ENCODE results near the gene CANX. TPM values are rescaled to one million over a fixed set of nuclear protein-coding genes. Genes with fewer than 3 reads are reported as not detected.
A peak's percentile ranks its signal among the peaks of the same experiment; 100 is the strongest.
"Not testable (repeated sequence)": the region's sequence is repeated elsewhere in the genome, so short reads cannot be mapped to it uniquely, and the experiment has no call there.

Gene CANX, protein sequence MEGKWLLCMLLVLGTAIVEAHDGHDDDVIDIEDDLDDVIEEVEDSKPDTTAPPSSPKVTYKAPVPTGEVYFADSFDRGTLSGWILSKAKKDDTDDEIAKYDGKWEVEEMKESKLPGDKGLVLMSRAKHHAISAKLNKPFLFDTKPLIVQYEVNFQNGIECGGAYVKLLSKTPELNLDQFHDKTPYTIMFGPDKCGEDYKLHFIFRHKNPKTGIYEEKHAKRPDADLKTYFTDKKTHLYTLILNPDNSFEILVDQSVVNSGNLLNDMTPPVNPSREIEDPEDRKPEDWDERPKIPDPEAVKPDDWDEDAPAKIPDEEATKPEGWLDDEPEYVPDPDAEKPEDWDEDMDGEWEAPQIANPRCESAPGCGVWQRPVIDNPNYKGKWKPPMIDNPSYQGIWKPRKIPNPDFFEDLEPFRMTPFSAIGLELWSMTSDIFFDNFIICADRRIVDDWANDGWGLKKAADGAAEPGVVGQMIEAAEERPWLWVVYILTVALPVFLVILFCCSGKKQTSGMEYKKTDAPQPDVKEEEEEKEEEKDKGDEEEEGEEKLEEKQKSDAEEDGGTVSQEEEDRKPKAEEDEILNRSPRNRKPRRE
- total RNA-seq, result 100 to 1,000 TPM; 369 to 418 TPM

DNA sequence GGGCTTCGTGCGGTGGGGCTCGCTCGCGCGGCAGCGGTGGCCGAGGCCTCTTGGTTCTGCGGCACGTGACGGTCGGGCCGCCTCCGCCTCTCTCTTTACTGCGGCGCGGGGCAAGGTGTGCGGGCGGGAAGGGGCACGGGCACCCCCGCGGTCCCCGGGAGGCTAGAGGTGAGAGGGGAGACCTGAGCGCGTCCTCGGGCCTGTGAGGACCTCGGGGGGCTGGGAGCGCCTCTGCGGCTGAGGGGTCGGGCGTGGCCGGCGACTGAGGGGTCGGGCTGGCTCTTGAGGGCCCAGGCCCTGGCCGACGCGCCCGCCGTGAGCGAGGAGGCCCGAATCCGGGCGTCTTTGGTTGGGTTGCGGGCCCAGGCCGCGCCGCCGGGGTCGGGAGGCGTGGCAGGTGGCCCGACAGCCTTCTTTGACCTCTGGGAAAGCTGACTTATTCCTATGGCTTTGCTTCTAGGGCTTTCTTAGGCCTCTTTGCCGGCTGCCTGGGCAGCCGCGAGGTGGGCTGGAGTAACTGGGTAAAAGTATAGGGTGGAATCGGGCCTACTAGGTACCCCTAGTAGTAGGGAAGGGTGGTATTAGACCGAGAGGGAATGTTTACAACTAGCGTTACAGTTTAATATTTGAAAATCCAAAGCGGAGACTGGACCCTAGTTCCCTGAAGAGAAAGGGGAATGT, at the start of gene CANX:
TSS of gene CANX (plus strand) at position 33 of the 681 bp plus-strand sequence. CDS start 6,715 bp downstream, outside the sequence.
- ChIA-PET POLR2A (interaction anchor here (1.1 kb wide), 1 partner anchor 76 kb away, joined by 5 read pairs; the partner anchor contains the start of gene HNRNPH1), CTCF (interaction anchor here (0.6 to 1.1 kb wide), 2 partner anchors 17 to 135 kb away, joined by 3 to 4 read pairs; no protein-coding TSS in a partner anchor)
- H3K27ac Mint-ChIP-seq, result peak within 1 kb of the TSS; percentile 100
- no peaks in the 10 kb centered on the region for H3K27me3 Mint-ChIP-seq
- H3K9me3 Mint-ChIP-seq, result no peaks in the 10 kb centered on the region
- DNase-seq, result no peak
- peaks cover 32% of the 10 kb centered on the region for H3K36me3 Mint-ChIP-seq (ENCODE audit: low read depth)
- peak within 1 kb of the TSS; percentile 99 for H3K4me3 Mint-ChIP-seq
- H3K4me1 Mint-ChIP-seq, result peaks cover 53% of the 10 kb centered on the region

DNA sequence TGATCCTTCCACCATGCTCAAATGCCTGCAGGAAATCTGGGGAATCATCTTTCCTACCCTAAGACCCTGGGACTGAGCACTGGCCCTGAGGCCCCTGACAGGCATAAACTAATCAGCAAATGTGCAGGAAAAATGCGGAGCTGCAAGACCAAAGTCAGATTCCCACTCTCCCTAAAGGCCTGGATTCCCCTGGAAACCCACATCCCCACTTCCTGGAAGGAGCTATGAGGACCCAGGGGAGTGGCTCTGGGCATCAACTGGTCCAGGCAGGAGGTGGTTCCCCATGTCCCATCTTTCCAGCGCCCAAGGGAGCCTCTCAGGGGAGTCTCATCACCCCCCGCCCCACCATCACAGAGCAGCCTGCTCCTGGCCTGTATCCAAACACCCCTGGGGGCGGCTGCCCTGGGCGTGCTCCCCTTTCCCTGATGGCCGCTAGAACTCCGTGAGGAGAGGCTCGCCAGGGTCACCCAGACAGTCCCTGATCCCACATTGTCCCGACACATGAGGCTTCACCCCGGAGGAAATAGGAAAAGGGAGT, 49.5 kb upstream of the CANX start:
- H3K27me3 Mint-ChIP-seq; H3K4me1 Mint-ChIP-seq; H3K4me3 Mint-ChIP-seq; H3K9me3 Mint-ChIP-seq; DNase-seq; H3K36me3 Mint-ChIP-seq (ENCODE audit: low read depth); POLR2A ChIA-PET; H3K27ac Mint-ChIP-seq: not testable (repeated sequence)
- CTCF ChIA-PET, result interaction anchor here (0.6 to 1.0 kb wide), 2 partner anchors 9 to 41 kb away, joined by 3 to 4 read pairs; no protein-coding TSS in a partner anchor

GRCh38 chr5:179650245-179650644, 48.5 kb upstream of the CANX start:
- H3K4me3 Mint-ChIP-seq; POLR2A ChIA-PET; H3K27ac Mint-ChIP-seq; DNase-seq; H3K36me3 Mint-ChIP-seq (ENCODE audit: low read depth); H3K27me3 Mint-ChIP-seq; H3K4me1 Mint-ChIP-seq; H3K9me3 Mint-ChIP-seq: not testable (repeated sequence)
- CTCF ChIA-PET, result interaction anchor here (1.0 kb wide), 1 partner anchor 42 kb away, joined by 3 read pairs; no protein-coding TSS in a partner anchor

GRCh38 chr5:179653135-179653534, 45.6 kb upstream of the CANX start:
- POLR2A ChIA-PET; H3K4me3 Mint-ChIP-seq; DNase-seq; H3K27ac Mint-ChIP-seq; H3K36me3 Mint-ChIP-seq (ENCODE audit: low read depth); CTCF ChIA-PET; H3K4me1 Mint-ChIP-seq; H3K27me3 Mint-ChIP-seq; H3K9me3 Mint-ChIP-seq: not testable (repeated sequence)

GRCh38 chr5:179657302-179658178, 41.2 kb upstream of the CANX start:
- H3K36me3 Mint-ChIP-seq (ENCODE audit: low read depth); POLR2A ChIA-PET; H3K9me3 Mint-ChIP-seq; H3K4me1 Mint-ChIP-seq; CTCF ChIA-PET; H3K27me3 Mint-ChIP-seq; DNase-seq; H3K27ac Mint-ChIP-seq: not testable (repeated sequence)
- peak overlapping the region; percentile 72 for H3K4me3 Mint-ChIP-seq

- H3K4me3 Mint-ChIP-seq, result peak overlapping the region; percentile 72
- POLR2A ChIA-PET; H3K4me1 Mint-ChIP-seq; H3K36me3 Mint-ChIP-seq (ENCODE audit: low read depth); DNase-seq; H3K9me3 Mint-ChIP-seq; CTCF ChIA-PET; H3K27ac Mint-ChIP-seq; H3K27me3 Mint-ChIP-seq: not testable (repeated sequence)
Observed at GRCh38 chr5:179658179-179658856, 40.4 kb upstream of the CANX start.

DNA sequence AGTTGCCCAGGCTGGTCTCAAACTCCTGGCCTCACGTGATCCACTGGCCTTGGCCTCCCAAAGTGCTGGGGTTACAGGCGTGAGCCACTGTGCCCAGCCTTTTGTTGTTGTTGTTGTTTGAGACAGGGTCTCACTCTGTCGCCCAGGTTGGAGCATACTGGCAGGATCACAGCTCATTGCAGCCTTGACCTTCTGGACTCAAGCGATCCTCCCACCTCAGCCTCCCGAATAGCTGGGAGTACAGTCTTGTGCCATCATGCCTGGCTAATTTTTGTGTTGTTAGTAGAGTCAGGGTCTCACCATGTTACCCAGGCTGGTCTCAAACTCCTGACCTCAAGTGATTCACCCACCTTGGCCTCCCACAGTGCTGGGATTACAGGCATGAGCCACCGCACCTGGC, 37.1 kb upstream of the CANX start:
- H3K27me3 Mint-ChIP-seq; H3K4me3 Mint-ChIP-seq; H3K4me1 Mint-ChIP-seq; POLR2A ChIA-PET; DNase-seq; H3K36me3 Mint-ChIP-seq (ENCODE audit: low read depth); H3K27ac Mint-ChIP-seq; H3K9me3 Mint-ChIP-seq: not testable (repeated sequence)
- CTCF ChIA-PET, result interaction anchor here (0.7 kb wide), 1 partner anchor 682 kb away, joined by 3 read pairs; no protein-coding TSS in a partner anchor

DNA sequence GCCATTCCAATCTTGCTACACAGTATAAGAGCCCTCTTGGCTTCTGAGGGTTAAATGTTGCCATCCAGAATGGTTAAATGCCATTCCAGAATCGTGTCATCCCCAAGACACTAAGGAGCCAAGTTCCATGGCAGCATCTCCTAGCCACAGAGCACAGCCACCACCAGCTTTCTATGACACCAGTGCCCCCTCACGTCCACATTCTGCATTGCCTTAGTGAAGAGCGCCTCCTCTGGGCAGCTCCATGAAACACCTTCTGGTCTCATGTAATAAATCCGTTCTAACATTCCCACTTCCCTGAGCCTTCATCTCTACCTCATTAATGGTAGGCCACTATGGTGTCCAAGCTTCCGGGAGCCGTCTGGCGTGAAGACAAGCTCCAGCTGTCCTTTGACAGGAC, 30.4 kb upstream of the CANX start:
- Mint-ChIP-seq H3K4me1 (peaks cover 4% of the 10 kb centered on the region), H3K4me3 (no peak overlapping the region), H3K27ac (no peak overlapping the region), H3K27me3 (no peaks in the 10 kb centered on the region), H3K36me3 (ENCODE audit: low read depth) (no peaks in the 10 kb centered on the region), H3K9me3 (no peaks in the 10 kb centered on the region)
- DNase-seq, result peak; percentile 34
- CTCF ChIA-PET, result interaction anchor here (0.6 to 3.3 kb wide), 8 partner anchors 8 to 118 kb away, joined by 3 to 24 read pairs (median 4); partner anchors contain the start of genes CBY3 and RUFY1
- POLR2A ChIA-PET, result no interaction called here

DNA sequence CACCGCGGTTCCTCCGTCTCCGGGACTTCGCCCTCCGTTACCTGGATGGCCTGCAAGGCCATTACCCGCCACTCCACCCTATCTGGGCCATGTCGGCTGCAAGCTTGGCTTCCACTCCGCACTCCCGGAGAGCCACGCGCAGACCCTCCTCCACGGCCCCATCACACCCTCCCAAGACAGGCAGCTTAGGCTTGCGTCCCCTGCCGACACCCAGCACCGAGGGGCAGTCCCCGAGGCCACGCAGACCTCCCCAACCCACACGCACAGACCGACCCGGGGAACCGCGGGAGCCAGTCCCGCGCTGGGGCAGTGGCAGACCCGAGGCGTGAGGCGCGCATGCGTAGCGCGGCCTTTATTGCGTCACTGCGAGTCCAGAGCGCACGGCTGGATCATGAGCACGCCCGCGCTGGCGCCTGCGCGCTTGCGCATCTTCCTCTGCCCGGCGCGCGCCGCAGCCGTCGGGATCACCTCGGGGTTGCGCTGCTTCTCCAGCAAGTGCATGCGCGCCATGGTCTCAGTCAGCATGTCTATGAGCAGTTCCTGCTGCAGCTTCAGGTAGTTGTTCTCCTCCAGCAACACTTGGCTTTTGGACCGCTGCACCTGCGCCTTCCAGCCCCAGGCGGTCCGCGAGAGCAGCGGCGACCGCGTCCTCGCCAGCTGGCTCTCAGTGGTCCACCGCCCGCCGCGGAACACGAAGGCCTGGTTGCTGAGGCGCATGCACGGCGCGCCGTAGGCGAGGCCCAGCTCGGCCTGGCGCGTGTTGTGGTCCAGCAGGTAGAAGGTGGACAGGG, 20.3 kb upstream of the CANX start:
- Mint-ChIP-seq H3K27me3 (no peaks in the 10 kb centered on the region), H3K9me3 (no peaks in the 10 kb centered on the region), H3K36me3 (ENCODE audit: low read depth) (peaks cover 29% of the 10 kb centered on the region), H3K4me3 (peak overlapping the region; percentile 99), H3K27ac (peak overlapping the region; percentile 99), H3K4me1 (peaks cover 33% of the 10 kb centered on the region)
- DNase-seq, result peak; percentile 94
- ChIA-PET CTCF (interaction anchor here (1.3 to 5.1 kb wide), 4 partner anchors 9 to 18 kb away, joined by 4 to 31 read pairs (median 16); no protein-coding TSS in a partner anchor), POLR2A (interaction anchor here (1.1 kb wide), 1 partner anchor 9 kb away, joined by 4 read pairs; no protein-coding TSS in a partner anchor)

DNA sequence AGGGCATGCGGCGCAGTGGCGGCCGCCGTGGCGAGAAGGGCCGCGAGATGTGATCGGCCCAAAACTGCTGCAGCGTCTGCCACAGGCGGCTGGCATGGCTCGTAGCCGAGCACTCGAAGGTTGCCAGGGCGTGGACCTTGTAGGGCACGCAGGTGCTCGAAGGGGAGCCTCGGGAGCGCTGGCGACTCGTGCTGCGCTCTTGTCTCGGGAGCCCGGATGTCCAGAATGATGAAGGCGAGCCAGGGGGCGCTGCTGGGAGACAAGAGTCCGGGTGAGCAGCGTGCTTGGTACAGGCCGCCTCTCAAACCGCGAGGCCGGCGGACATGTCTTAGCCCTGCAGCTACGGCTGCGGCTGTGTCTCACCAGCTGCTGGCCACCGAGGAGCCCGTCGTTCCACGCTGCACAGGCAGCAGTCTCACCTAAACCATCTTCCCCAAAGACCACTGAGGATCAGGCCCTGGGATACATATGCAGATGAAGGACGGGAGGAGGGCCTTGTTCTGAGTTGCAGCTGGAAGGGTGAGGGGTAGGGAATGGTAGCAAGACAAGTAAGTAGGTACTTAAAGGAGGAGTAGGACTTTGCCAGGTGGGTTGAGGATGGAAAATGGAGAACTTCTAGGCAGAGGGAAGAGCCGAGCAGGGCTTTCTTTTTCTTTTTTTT, 19.6 kb upstream of the CANX start:
- no peaks in the 10 kb centered on the region for H3K27me3 Mint-ChIP-seq
- peaks cover 29% of the 10 kb centered on the region for H3K36me3 Mint-ChIP-seq (ENCODE audit: low read depth)
- H3K4me1 Mint-ChIP-seq, result peaks cover 37% of the 10 kb centered on the region
- DNase-seq, result peak; percentile 65
- CTCF ChIA-PET, result interaction anchor here (1.3 to 5.1 kb wide), 4 partner anchors 10 to 17 kb away, joined by 4 to 31 read pairs (median 16); no protein-coding TSS in a partner anchor
- peak overlapping the region; percentile 99 for H3K27ac Mint-ChIP-seq
- POLR2A ChIA-PET, result interaction anchor here (1.1 kb wide), 1 partner anchor 8 kb away, joined by 4 read pairs; no protein-coding TSS in a partner anchor
- peak overlapping the region; percentile 99 for H3K4me3 Mint-ChIP-seq
- no peaks in the 10 kb centered on the region for H3K9me3 Mint-ChIP-seq
